Ascending aorta (tissue), 2 donors: Measurements from ENCODE around the gene BHLHA15. TPM values are rescaled to one million over a fixed set of nuclear protein-coding genes. Genes with fewer than 3 reads are reported as not detected.
A peak's percentile ranks its signal among the peaks of the same experiment; 100 is the strongest.

Experiments used
- DNase-seq, 2 donors: peaks; one replicate each; pipeline ENCODE4 v3.0.0-alpha.2; 2019; ENCODE audit warnings: low spot score in 2 of 2
- H3K27ac ChIP-seq, 2 donors: fragments of 200-600 bp; sonication (generic); one replicate each; pipeline ENCODE4 v1.5.1; 2016 to 2017; ENCODE audit warnings: mild to moderate bottlenecking in 1 of 2
- H3K27me3 ChIP-seq: fragments of 200-600 bp; sonication (generic); one replicate; pipeline ENCODE4 v1.5.1; 2017
- H3K36me3 ChIP-seq, 2 donors: fragments of 200-600 bp; sonication (generic); one replicate each; pipeline ENCODE4 v1.5.1; 2016
- H3K4me1 ChIP-seq, 2 donors: fragments of 200-600 bp; sonication (generic); one replicate each; pipeline ENCODE4 v1.5.1; 2016 to 2017; ENCODE audit warnings: mild to moderate bottlenecking in 1 of 2
- H3K4me3 ChIP-seq, 2 donors: fragments of 200-600 bp; sonication (generic); one replicate each; pipeline ENCODE4 v1.5.1; 2016 to 2017; ENCODE audit warnings: mild to moderate bottlenecking in 1 of 2
- H3K9me3 ChIP-seq, 2 donors: fragments of 200-600 bp; sonication (generic); one replicate each; pipeline ENCODE4 v1.5.1; 2016
- CTCF ChIP-seq, 3 experiments: fragments of 200-600 bp in 2 of 3; fragments of 450-650 bp in 1 of 3; sonication (generic) in 2 of 3; IDR thresholded peaks; one replicate each; pipeline ENCODE4 v1.5.1; 2016 to 2019; ENCODE audit warnings: antibody characterized with exemption in 3 of 3, mild to moderate bottlenecking in 1 of 3, moderate library complexity in 1 of 3
- intact Hi-C: fragments of 100-400 bp; cut with DNase I; formaldehyde crosslinking; loops from one replicate; pipeline ENCODE4 v1.15.1; 2023
- total RNA-seq: library from RNA; depleted of rRNA; stranded (reverse); fragments of >200 nt; gene quantifications from one replicate; pipeline ENCODE4 v1.1.0, GENCODE V29; 2016

BHLHA15 gene
- total RNA-seq, 1 donor from 2014 or later = not detected

GRCh38 chr7:98194672-98195457, 16.4 kb upstream of the BHLHA15 start:
- no peaks in the 10 kb centered on the region for H3K27me3 ChIP-seq
- intact Hi-C loops = no loop called here
- H3K4me1 ChIP-seq = no peaks in the 10 kb centered on the region
- no peak for DNase-seq
- TF ChIP-seq CTCF (IDR thresholded peaks at IDR 0.05) = no peak
- H3K9me3 ChIP-seq = peaks cover 7 to 9% of the 10 kb centered on the region in 2 donors
- peaks cover 25 to 66% of the 10 kb centered on the region in 2 donors for H3K36me3 ChIP-seq
- H3K27ac ChIP-seq = no peak overlapping the region
- H3K4me3 ChIP-seq = no peak overlapping the region

GRCh38 chr7:98196706-98197605, 14.3 kb upstream of the BHLHA15 start:
- Histone ChIP-seq H3K36me3 (peaks cover 18 to 57% of the 10 kb centered on the region in 2 donors), H3K27me3 (no peaks in the 10 kb centered on the region), H3K9me3 (peaks cover 7 to 9% of the 10 kb centered on the region in 2 donors), H3K27ac (no peak overlapping the region), H3K4me3 (no peak overlapping the region), H3K4me1 (no peaks in the 10 kb centered on the region)
- no peak for DNase-seq
- TF ChIP-seq CTCF (IDR thresholded peaks at IDR 0.05) = no peak
- intact Hi-C loops = no loop called here

- H3K4me3 ChIP-seq = no peak overlapping the region
- peaks cover 7 to 9% of the 10 kb centered on the region in 2 donors for H3K9me3 ChIP-seq
- no peak overlapping the region for H3K27ac ChIP-seq
- DNase-seq = no peak
- TF ChIP-seq CTCF (IDR thresholded peaks at IDR 0.05) = no peak
- no peaks in the 10 kb centered on the region for H3K4me1 ChIP-seq
- intact Hi-C loops = no loop called here
- H3K27me3 ChIP-seq = no peaks in the 10 kb centered on the region
- peaks cover 7 to 50% of the 10 kb centered on the region in 2 donors for H3K36me3 ChIP-seq
Observed at GRCh38 chr7:98199131-98199530, 12.1 kb upstream of the BHLHA15 start.

GRCh38 chr7:98200364-98200763, 10.9 kb upstream of the BHLHA15 start:
- no peak for TF ChIP-seq CTCF (IDR thresholded peaks at IDR 0.05)
- Histone ChIP-seq H3K36me3 (peaks cover 16 to 50% of the 10 kb centered on the region in 2 donors), H3K27ac (no peak overlapping the region), H3K27me3 (no peaks in the 10 kb centered on the region), H3K4me3 (no peak overlapping the region), H3K9me3 (peaks cover 7 to 9% of the 10 kb centered on the region in 2 donors), H3K4me1 (no peaks in the 10 kb centered on the region)
- DNase-seq = no peak
- intact Hi-C loops = no loop called here

GRCh38 chr7:98202367-98203195, 8.7 kb upstream of the BHLHA15 start:
- Histone ChIP-seq H3K36me3 (peaks cover 32 to 52% of the 10 kb centered on the region in 2 donors), H3K27me3 (no peaks in the 10 kb centered on the region), H3K9me3 (peaks cover 6 to 7% of the 10 kb centered on the region in 2 donors), H3K4me1 (no peaks in the 10 kb centered on the region), H3K4me3 (no peak overlapping the region), H3K27ac (no peak overlapping the region)
- DNase-seq = peak in 1 of 2 donors; percentile 57
- TF ChIP-seq CTCF (IDR thresholded peaks at IDR 0.05) = no peak
- intact Hi-C loops = no loop called here
